Measurements from ENCODE around the gene CLDN24. TPM values are rescaled to one million over a fixed set of nuclear protein-coding genes. Genes with fewer than 3 reads are reported as not detected.

CLDN24 gene
- total RNA-seq, 1 donor from 2014 or later = not detected

DNA sequence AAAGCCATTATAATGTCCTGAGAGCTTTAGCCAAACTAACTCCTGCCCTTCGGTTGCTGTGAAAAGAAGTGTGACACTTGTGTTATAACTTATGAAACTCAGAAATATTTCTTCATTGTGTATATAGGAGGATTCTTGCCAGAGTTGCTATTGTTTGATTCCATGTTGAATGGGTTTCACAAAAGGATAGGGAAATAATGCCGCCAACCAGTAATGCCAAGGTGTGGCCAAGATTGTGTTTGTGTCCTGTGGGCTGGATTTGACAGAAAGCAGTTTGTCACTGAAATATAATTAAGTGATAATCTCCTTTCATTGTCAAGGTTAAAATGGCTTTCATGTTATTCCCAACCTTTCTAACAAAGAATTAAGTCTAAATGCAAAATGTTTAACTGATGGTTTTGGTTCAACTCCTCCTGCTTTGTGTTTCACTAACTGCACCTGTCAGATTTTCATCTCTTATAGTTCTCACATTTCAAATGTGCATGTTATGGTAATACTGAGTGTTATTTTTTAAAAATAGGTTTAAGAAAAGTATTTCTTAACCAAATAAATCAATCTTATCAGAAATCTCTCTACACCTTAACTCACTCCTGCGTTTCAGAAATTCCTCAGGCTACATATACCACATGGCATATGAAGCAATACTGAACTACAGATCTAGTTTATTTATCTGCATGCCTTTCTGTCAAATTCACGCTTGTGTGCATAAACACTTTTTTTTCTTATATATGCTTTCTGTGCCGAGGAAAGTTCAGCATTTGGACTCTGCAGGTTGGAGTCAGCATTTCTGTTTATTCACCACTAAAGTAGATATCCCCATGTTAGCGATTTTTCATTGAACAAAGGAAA lies 1.8 kb downstream of the CLDN24 start, which contains the start of gene CLDN22:
Gene CLDN22, minus strand, starts transcription at position 66 of the 849 bp plus-strand sequence. Its CDS starts 58 bp downstream, at position 8.
- no peaks in the 10 kb centered on the region for H3K27me3 Mint-ChIP-seq (ENCODE audit: low read depth)
- peak within 1 kb of the TSS; percentile 40 for H3K27ac Mint-ChIP-seq

DNA sequence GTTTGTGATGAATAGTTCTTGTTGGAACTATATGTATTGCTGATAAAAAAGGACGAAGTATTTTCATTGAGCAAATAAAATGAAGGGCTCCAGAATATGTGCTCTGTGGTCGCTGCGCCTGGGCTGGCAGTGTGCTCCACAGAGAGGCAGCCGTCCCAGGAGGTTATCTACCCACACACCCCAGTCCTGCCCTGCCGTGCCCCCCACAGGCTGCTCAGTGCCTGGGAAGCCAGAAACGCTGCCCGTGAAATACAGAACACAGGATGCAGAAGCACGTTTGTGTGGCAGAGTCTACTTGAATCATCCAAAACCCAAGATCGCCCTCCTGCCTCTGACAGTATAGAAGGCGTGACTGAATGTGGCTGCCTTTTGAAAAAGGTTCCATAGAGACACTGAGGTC lies 3.6 kb downstream of the CLDN24 start:
- TF ChIP-seq, protein P1, sequence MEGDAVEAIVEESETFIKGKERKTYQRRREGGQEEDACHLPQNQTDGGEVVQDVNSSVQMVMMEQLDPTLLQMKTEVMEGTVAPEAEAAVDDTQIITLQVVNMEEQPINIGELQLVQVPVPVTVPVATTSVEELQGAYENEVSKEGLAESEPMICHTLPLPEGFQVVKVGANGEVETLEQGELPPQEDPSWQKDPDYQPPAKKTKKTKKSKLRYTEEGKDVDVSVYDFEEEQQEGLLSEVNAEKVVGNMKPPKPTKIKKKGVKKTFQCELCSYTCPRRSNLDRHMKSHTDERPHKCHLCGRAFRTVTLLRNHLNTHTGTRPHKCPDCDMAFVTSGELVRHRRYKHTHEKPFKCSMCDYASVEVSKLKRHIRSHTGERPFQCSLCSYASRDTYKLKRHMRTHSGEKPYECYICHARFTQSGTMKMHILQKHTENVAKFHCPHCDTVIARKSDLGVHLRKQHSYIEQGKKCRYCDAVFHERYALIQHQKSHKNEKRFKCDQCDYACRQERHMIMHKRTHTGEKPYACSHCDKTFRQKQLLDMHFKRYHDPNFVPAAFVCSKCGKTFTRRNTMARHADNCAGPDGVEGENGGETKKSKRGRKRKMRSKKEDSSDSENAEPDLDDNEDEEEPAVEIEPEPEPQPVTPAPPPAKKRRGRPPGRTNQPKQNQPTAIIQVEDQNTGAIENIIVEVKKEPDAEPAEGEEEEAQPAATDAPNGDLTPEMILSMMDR (IDR thresholded peaks at IDR 0.05; ENCODE audit: unreplicated experiment) = no peak
- Mint-ChIP-seq H3K9me3 (no peaks in the 10 kb centered on the region), H3K27me3 (ENCODE audit: low read depth) (no peaks in the 10 kb centered on the region), H3K4me3 (no peak overlapping the region), H3K4me1 (peaks cover 13% of the 10 kb centered on the region), H3K27ac (no peak overlapping the region), H3K36me3 (peaks cover 25% of the 10 kb centered on the region)
- no peak for DNase-seq (ENCODE audit: low spot score in 2 of 2, unreplicated experiment in 2 of 2)

More for the DNA sequence above, 1.8 kb downstream of the CLDN24 start, which contains the start of gene CLDN22:
- Mint-ChIP-seq H3K36me3 (peaks cover 12% of the 10 kb centered on the region), H3K4me1 (peaks cover 13% of the 10 kb centered on the region), H3K9me3 (no peaks in the 10 kb centered on the region), H3K4me3 (no peak within 1 kb of the TSS)
- DNase-seq (ENCODE audit: low spot score in 2 of 2, unreplicated experiment in 2 of 2) = no peak
- TF ChIP-seq, protein P1 (IDR thresholded peaks at IDR 0.05; ENCODE audit: unreplicated experiment) = no peak

DNA sequence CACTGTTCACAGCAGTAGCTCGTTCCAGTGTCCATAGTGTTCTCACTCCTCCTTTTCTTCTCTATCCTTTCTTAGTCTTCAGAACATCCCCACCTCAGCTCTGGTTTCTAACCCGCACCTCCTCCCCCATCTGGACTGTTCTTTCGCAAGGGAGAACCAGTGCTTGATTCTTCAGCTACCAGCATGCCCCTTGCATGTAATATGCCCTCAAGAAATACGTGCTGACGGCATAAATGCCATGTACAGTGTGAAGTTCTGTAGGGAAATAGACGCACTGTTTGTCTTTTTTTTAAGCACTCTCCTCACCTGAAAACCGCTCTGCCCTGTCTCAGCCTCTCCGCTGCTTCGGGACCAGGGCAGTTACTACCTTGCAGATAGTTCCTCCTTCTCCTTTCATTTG lies 7.4 kb downstream of the CLDN24 start:
- H3K27ac Mint-ChIP-seq = no peak overlapping the region
- H3K27me3 Mint-ChIP-seq (ENCODE audit: low read depth) = no peaks in the 10 kb centered on the region
- H3K4me1 Mint-ChIP-seq = no peaks in the 10 kb centered on the region
- no peaks in the 10 kb centered on the region for H3K9me3 Mint-ChIP-seq
- no peak overlapping the region for H3K4me3 Mint-ChIP-seq
- TF ChIP-seq, protein P1 (IDR thresholded peaks at IDR 0.05; ENCODE audit: unreplicated experiment) = no peak
- no peak for DNase-seq (ENCODE audit: low spot score in 2 of 2, unreplicated experiment in 2 of 2)
- peaks cover 39% of the 10 kb centered on the region for H3K36me3 Mint-ChIP-seq

DNA sequence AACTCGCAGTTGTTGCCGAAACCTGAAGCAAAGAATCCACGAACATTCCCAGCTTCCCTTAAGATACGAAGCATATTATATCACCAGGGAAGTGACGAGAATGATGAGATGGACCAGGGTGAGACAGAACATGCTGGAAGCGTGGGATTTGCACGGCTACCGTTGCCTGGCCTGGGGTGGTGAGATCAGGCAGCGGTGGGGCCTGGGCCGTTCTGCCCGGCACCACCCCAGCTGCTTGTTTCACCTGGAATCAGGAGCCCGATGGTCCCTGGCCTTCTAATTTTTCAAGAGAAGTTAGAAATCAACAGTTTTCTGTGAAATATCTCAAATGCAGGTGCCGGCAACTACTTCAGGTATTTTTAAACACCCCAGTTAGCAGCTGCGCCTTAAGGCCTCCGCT lies 7.9 kb downstream of the CLDN24 start:
- no peak overlapping the region for H3K27ac Mint-ChIP-seq
- H3K9me3 Mint-ChIP-seq = peaks cover under 1% of the 10 kb centered on the region
- no peaks in the 10 kb centered on the region for H3K4me1 Mint-ChIP-seq
- no peaks in the 10 kb centered on the region for H3K27me3 Mint-ChIP-seq (ENCODE audit: low read depth)
- peaks cover 41% of the 10 kb centered on the region for H3K36me3 Mint-ChIP-seq
- TF ChIP-seq, protein P1 (IDR thresholded peaks at IDR 0.05; ENCODE audit: unreplicated experiment) = no peak
- H3K4me3 Mint-ChIP-seq = no peak overlapping the region
- no peak for DNase-seq (ENCODE audit: low spot score in 2 of 2, unreplicated experiment in 2 of 2)

- Mint-ChIP-seq H3K4me3 (no peak overlapping the region), H3K9me3 (peaks cover 7% of the 10 kb centered on the region), H3K36me3 (peaks cover 45% of the 10 kb centered on the region), H3K27ac (no peak overlapping the region), H3K4me1 (no peaks in the 10 kb centered on the region), H3K27me3 (ENCODE audit: low read depth) (no peaks in the 10 kb centered on the region)
- TF ChIP-seq, protein P1 (IDR thresholded peaks at IDR 0.05; ENCODE audit: unreplicated experiment) = no peak
- DNase-seq (ENCODE audit: low spot score in 2 of 2, unreplicated experiment in 2 of 2) = no peak
Observed at GRCh38 chr4:183312841-183313240, 9.4 kb downstream of the CLDN24 start.

All from mesothelial cell of epicardium (in vitro differentiated cells).